GM21825 (cell line): ENCODE results near the gene AGMO.
A peak's percentile ranks its signal among the peaks of the same experiment; 100 is the strongest.
"Not testable (repeated sequence)": the region's sequence is repeated elsewhere in the genome, so short reads cannot be mapped to it uniquely, and the experiment has no call there.

Experiments used
- ATAC-seq: cut with Tn5 transposase; IDR thresholded peaks from one replicate; pipeline ENCODE4 v1.9.1; 2021; ENCODE audit warnings: mild to moderate bottlenecking, moderate library complexity; ENCODE audit not compliant: unreplicated experiment

AGMO gene

DNA sequence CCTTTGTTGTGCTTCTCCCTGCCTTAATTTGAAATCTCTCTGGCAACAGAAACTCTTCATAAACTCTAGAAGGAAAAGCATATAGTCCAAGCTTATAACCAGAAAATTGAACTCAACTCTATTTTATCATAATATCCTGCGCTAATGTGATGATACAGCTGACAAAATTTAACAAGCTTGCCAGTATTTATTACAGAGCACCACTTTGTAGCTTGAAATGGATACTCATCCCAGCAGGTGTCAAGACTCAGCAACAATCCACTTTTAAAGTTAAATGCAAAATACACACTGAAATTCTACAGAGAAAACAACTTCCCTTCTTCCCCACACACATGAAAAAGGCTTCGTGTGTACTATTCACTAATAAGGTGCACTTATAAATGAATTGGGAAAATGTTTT, 228.9 kb downstream of the AGMO start:
- ATAC-seq: no peak

DNA sequence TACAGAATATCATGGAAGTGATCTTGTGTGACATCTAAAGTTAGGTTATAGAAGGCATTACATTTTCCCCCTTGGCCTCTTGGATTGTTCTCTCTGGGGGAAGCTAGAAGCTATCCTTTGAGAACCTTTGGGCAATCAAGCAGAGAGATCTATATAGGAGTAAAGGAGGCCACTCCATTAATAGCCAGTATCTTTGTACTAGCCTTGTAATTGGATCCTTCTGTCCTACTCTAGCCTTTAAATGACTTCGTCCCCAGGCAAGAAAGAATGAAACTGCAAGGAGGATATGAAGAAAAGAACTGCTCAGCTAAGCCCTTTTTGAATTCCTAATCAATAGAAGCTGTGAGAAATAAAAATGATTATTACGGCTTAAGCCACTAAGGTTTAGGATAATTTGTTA, 230.9 kb downstream of the AGMO start:
- no peak for ATAC-seq

- no peak for ATAC-seq
Measured at GRCh38 chr7:15327001-15327400, 234.8 kb downstream of the AGMO start.

DNA sequence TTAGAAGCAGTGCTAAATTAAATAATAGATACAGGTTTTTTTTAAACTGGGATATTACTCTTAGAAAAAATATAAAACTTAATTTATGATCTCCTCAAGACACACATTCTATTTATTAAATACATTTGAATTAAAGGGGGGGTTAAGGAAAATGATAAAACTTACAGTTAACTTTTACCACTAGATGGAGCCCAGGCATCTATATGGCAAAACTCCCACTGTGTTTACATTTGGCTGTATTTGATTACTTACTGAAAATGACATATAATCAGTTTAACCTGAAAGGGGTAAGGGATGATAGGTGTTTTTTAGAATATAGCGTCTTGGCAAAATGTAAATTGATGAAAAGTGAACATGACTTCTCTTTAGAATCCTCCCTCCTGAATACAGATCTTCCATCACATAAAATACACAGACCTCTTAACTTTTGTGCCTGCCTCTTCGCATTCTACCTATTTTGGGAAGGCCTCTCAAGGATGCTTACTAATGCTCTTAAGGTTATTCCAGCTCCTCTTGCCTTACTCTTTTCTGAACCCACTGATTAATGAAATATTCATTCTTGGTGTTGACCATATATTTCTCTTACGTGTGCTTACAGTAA, 235.7 kb downstream of the AGMO start:
- ATAC-seq: no peak

GRCh38 chr7:15323550-15323949, 238.3 kb downstream of the AGMO start:
- no peak for ATAC-seq

GRCh38 chr7:15317215-15317614, 244.6 kb downstream of the AGMO start:
- ATAC-seq: no peak

- ATAC-seq: no peak
Measured at GRCh38 chr7:15315678-15316077, 246.1 kb downstream of the AGMO start.

DNA sequence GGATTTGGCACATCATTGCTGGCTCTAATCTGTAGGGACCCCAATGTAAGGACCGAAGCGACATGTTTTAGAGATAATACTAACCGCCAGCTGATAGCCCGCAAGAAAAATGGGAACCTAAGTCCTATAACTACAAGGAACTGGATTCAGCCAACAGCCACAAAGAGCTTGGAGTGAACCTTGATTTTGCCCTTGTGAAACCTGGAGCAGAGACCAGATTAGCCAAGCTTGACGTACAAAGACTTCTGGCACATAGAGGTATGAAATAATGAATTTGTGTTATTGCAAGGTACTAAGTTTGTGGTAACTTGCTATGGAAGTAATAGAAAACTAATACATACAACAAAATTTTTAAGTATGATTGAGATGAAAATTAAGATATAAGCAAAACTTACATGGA, 246.9 kb downstream of the AGMO start:
- ATAC-seq: no peak

GRCh38 chr7:15313361-15313760, 248.5 kb downstream of the AGMO start:
- ATAC-seq: no peak

DNA sequence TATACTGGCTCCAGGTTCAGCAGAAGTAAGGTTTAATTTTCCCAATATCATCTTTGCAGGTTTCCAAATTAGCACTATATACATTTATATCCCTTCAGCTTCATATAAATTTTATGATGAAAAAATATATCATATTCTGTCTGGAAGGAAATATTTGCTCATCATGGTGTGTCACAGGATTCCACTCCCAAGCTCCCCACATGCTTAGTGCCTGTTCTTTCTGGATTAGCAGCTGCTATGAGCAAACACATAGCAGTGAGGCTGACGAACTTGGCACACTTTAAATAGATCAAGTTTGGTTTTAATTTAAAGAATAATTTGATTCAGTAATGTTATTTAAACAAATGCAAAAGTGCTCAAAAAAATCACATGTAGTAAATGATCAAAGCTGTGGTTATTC, 251.9 kb downstream of the AGMO start:
- no peak for ATAC-seq

DNA sequence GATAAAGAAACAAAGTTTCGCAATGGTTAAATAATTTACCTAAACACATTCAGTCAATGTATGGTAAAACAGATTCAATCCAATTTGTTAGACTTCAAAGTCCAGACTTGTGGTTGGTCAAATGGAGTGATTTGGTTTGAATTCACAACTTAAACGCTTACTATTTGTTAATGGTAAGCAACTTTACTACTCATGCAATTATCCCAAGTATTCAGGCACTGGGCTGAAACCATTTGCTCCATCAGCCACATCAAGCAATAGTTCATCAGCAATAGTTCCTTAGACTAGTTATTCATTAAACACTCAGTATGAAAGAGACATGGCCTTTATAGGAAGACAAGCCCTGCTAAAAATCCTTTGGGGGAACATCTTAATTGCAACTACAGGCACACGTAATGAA, 253.0 kb downstream of the AGMO start:
- no peak for ATAC-seq

- no peak for ATAC-seq
Measured at GRCh38 chr7:15306296-15306695, 255.5 kb downstream of the AGMO start.

- ATAC-seq: peak; percentile 73
Measured at GRCh38 chr7:15305002-15305600, 256.7 kb downstream of the AGMO start.

DNA sequence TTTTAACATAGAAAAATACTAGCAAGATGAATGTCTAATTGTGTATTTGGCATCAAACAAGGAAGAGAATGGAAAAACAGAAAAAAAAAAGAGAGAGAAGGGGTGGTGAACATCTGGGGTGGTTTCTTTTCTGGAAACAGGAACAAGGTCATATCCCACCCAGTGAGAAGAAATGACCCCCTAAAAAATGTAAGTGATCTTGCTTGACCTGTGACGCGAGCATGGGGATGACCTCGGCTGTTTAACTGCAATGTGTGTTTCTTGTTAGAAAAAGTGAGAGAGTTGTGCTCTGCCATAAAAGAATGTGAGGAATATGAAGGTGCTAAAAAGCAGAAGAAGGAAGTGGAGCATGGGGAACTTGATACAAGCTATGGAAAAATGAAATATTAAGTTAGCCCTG, 258.5 kb downstream of the AGMO start:
- ATAC-seq: no peak

- not testable (repeated sequence) for ATAC-seq
Measured at GRCh38 chr7:15300986-15301385, 260.8 kb downstream of the AGMO start.

- no peak for ATAC-seq
Measured at GRCh38 chr7:15292138-15292537, 269.7 kb downstream of the AGMO start.

GRCh38 chr7:15291699-15292098, 270.1 kb downstream of the AGMO start:
- ATAC-seq: no peak

- no peak for ATAC-seq
Measured at GRCh38 chr7:15288741-15289140, 273.1 kb downstream of the AGMO start.

DNA sequence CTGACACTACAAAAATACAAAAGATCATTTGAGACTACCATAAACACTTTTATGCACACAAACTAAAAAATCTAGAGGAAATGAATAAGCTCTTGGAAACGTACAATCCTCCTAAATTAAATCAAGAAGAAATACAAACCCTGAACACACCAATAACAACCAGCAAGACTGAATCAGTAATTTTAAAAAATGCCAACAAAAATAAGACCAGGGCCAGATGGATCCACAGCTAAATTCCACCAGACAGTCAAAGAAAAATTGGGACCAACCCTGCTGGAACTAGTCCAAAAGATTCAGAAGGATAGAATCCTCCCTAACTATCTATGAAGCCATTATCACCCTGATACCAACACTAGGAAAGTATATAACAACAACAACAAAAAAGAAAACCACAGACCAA, 277.4 kb downstream of the AGMO start:
- ATAC-seq: no peak

GRCh38 chr7:15280078-15280733, 281.6 kb downstream of the AGMO start:
- no peak for ATAC-seq

- no peak for ATAC-seq
Measured at GRCh38 chr7:15279640-15280039, 282.2 kb downstream of the AGMO start.

DNA sequence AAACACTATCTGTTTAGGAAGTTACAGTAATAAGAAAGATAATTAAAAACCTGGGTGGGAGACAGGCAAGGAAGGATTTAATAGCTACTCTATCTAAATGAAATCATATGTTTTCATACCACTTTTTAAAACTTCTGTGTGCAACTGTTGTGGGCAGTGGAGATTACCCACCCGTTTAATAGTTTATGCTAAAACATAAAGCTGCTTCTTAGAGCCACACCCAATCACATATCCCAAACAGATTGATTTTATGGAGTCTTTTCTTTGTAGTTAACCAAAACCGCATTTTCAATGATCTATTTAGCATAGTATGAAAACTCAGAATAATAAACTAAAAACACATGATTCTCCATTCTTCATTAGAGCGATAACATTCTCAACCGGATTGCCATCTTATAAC, 304.1 kb downstream of the AGMO start:
- ATAC-seq: no peak

DNA sequence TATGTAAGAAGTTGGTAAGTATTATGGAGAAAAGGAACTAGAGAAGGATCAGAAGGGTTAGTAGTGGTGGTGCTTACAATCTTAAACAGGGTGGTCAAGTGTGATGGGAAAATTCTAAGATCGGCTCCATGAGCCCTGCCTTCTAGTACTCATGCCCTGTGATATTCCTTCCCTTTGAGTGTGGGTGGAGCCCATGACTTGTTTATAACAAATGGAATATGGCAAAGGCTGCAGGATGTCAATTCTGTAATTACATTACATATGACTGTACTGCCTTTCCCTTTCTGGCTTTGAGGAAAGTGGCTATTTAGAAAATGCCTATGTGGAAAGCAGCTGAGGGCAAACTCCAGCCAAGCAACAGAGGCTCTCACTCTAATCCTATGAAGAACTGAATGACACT, 309.6 kb downstream of the AGMO start:
- ATAC-seq: no peak
